Bronchial epithelial cell (primary cell): ENCODE data around the gene APOD. TPM values are rescaled to one million over a fixed set of nuclear protein-coding genes. Genes with fewer than 3 reads are reported as not detected.

Experiments used
- DNase-seq: peaks from one replicate; pipeline ENCODE4 v3.0.0-alpha.2; 2010; ENCODE audit warnings: low read depth
- FAIRE-seq: peaks from 2 replicates; lab custom pipeline; 2011; peaks lifted over from hg19 to GRCh38; lab: Jason Lieb, UNC
- H3K27me3 ChIP-seq: 2 replicates; pipeline ENCODE4 v1.5.1; 2011; ENCODE audit warnings: low read length; ENCODE audit not compliant: control insufficient read depth, insufficient read depth
- H3K36me3 ChIP-seq: 2 replicates; pipeline ENCODE4 v1.5.1; 2011; ENCODE audit warnings: low read length; ENCODE audit not compliant: control insufficient read depth, insufficient read depth
- H3K4me3 ChIP-seq: 2 replicates; pipeline ENCODE4 v1.5.1; 2011; ENCODE audit warnings: mild to moderate bottlenecking, low read depth, low read length, control low read depth
- CTCF ChIP-seq: IDR thresholded peaks from 2 replicates; pipeline ENCODE4 v1.5.1; 2011; ENCODE audit warnings: mild to moderate bottlenecking, moderate library complexity, low read length, control low read depth, inconsistent platforms; ENCODE audit not compliant: insufficient read depth, severe bottlenecking
- total RNA-seq: library from RNA; depleted of rRNA; stranded (reverse); fragments of >200 nt; gene quantifications from 2 replicates; pipeline ENCODE4 v1.2.1, GENCODE V29; 2014

APOD gene
- total RNA-seq, 1 donor from 2014 or later, result 3.9 TPM

DNA sequence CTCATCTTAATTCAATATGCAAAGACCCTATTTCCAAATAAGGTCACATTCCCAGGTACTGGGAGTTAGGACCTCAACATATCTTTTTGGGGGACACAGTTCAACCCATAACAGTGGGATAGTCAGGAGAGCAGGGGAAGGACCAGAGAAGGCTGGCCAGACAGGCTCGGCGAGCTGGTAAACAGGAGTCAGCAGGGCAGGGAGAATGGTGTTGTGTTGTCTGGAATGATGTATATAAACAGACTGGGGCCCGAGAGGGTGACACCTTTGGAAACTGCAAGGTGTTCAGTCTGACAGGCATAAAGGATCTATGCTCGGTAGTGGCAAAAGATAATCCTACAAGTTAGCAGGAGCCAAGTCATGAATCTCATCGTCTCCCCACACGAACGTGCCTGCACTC is 30.5 kb downstream of the APOD start:
- H3K4me3 ChIP-seq, result no peak overlapping the region
- H3K27me3 ChIP-seq, result no peaks in the 10 kb centered on the region
- no peak for TF ChIP-seq CTCF
- no peak for FAIRE-seq
- DNase-seq, result no peak
- H3K36me3 ChIP-seq, result no peaks in the 10 kb centered on the region

GRCh38 chr3:195551381-195551978 is 32.3 kb downstream of the APOD start:
- Histone ChIP-seq H3K36me3 (no peaks in the 10 kb centered on the region), H3K27me3 (no peaks in the 10 kb centered on the region), H3K4me3 (no peak overlapping the region)
- no peak for DNase-seq
- TF ChIP-seq CTCF, result no peak
- no peak for FAIRE-seq

- Histone ChIP-seq H3K4me3 (no peak overlapping the region), H3K36me3 (no peaks in the 10 kb centered on the region), H3K27me3 (no peaks in the 10 kb centered on the region)
- FAIRE-seq, result no peak
- no peak for DNase-seq
- no peak for TF ChIP-seq CTCF
Measured at GRCh38 chr3:195550723-195551122, 33.0 kb downstream of the APOD start.

GRCh38 chr3:195549931-195550519 is 33.7 kb downstream of the APOD start:
- no peak overlapping the region for H3K4me3 ChIP-seq
- DNase-seq (no peak), FAIRE-seq (no peak)
- no peak for TF ChIP-seq CTCF
- H3K36me3 ChIP-seq, result no peaks in the 10 kb centered on the region
- no peaks in the 10 kb centered on the region for H3K27me3 ChIP-seq

- no peak for DNase-seq
- TF ChIP-seq CTCF, result no peak
- Histone ChIP-seq H3K36me3 (no peaks in the 10 kb centered on the region), H3K4me3 (no peak overlapping the region), H3K27me3 (no peaks in the 10 kb centered on the region)
- no peak for FAIRE-seq
Measured at GRCh38 chr3:195548987-195549386, 34.8 kb downstream of the APOD start.

DNA sequence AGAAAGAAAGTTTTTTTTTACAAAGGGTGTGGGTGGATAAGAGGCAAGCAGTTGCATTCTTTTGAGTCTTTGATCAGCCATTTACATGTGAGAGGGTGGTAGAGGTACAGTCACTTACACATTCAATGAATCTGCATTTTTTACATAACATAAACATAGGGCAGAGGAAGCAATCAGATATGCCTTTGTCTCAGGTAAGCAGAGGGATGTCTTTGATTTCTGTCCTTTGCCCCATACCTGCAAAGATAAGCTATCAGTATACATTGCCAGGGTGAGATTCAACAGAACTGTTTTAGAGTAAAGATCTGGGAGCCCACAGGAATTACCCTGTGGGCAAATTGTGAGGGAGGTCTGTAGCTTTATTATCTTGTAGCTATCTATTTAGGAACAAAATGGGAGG is 35.2 kb downstream of the APOD start:
- H3K27me3 ChIP-seq, result no peaks in the 10 kb centered on the region

More for the DNA sequence above, 35.2 kb downstream of the APOD start:
- TF ChIP-seq CTCF, result no peak
- Histone ChIP-seq H3K36me3 (no peaks in the 10 kb centered on the region), H3K4me3 (no peak overlapping the region)
- DNase-seq (no peak), FAIRE-seq (no peak)
